HPDE6-E6E7 (cell line): Measurements from ENCODE around the gene LYPLAL1.
"Not testable (repeated sequence)": the region's sequence is repeated elsewhere in the genome, so short reads cannot be mapped to it uniquely, and the experiment has no call there.

ENCODE experiments used
- DNase-seq: peaks from one replicate; pipeline ENCODE4 v3.0.0; 2011; ENCODE audit warnings: missing footprints; ENCODE audit errors: extremely low spot score

Gene LYPLAL1

GRCh38 chr1:219215477-219215876 lies 41.8 kb downstream of the LYPLAL1 start:
- no peak for DNase-seq

- DNase-seq: no peak
Observed at GRCh38 chr1:219220945-219221344, 47.3 kb downstream of the LYPLAL1 start.

GRCh38 chr1:219223496-219223895 lies 49.8 kb downstream of the LYPLAL1 start:
- no peak for DNase-seq

GRCh38 chr1:219226196-219226595 lies 52.5 kb downstream of the LYPLAL1 start:
- DNase-seq: no peak

- DNase-seq: no peak
Observed at GRCh38 chr1:219227360-219228057, 53.8 kb downstream of the LYPLAL1 start.

- DNase-seq: no peak
Observed at GRCh38 chr1:219228058-219228419, 54.4 kb downstream of the LYPLAL1 start.

GRCh38 chr1:219232890-219233289 lies 59.2 kb downstream of the LYPLAL1 start:
- no peak for DNase-seq

- no peak for DNase-seq
Observed at GRCh38 chr1:219235903-219236481, 62.3 kb downstream of the LYPLAL1 start.

GRCh38 chr1:219236933-219237610 lies 63.4 kb downstream of the LYPLAL1 start:
- DNase-seq: no peak

GRCh38 chr1:219239518-219239917 lies 65.8 kb downstream of the LYPLAL1 start:
- DNase-seq: no peak

- no peak for DNase-seq
Observed at GRCh38 chr1:219244864-219245263, 71.2 kb downstream of the LYPLAL1 start.

- no peak for DNase-seq
Observed at GRCh38 chr1:219247441-219247840, 73.8 kb downstream of the LYPLAL1 start.

GRCh38 chr1:219250468-219250867 lies 76.8 kb downstream of the LYPLAL1 start:
- not testable (repeated sequence) for DNase-seq

- DNase-seq: no peak
Observed at GRCh38 chr1:219257751-219258150, 84.1 kb downstream of the LYPLAL1 start.

GRCh38 chr1:219261454-219261853 lies 87.8 kb downstream of the LYPLAL1 start:
- no peak for DNase-seq
